Iris pigment epithelial cell (primary cell): Measurements from ENCODE around the gene G3BP2.
"Not testable (repeated sequence)": the region's sequence is repeated elsewhere in the genome, so short reads cannot be mapped to it uniquely, and the experiment has no call there.

Experiments used
- DNase-seq: peaks from one replicate; pipeline ENCODE4 v3.0.0-alpha.2; 2011; ENCODE audit warnings: low read depth

G3BP2 gene

GRCh38 chr4:75683482-75684155 lies 10.4 kb upstream of the G3BP2 start:
- DNase-seq: no peak

GRCh38 chr4:75679876-75680575 lies 6.8 kb upstream of the G3BP2 start:
- no peak for DNase-seq

GRCh38 chr4:75678965-75679364 lies 5.8 kb upstream of the G3BP2 start:
- DNase-seq: no peak

GRCh38 chr4:75678473-75678872 lies 5.3 kb upstream of the G3BP2 start:
- no peak for DNase-seq

- no peak for DNase-seq
Measured at GRCh38 chr4:75675004-75675531, 1.9 kb upstream of the G3BP2 start.

- peak; percentile 24 for DNase-seq
Measured at GRCh38 chr4:75673959-75674328, 733 bp upstream of the G3BP2 start.

GRCh38 chr4:75672461-75673026 lies 667 bp downstream of the G3BP2 start:
- peak; percentile 45 for DNase-seq

- DNase-seq: no peak
Measured at GRCh38 chr4:75671802-75672421, 1.3 kb downstream of the G3BP2 start.

- no peak for DNase-seq
Measured at GRCh38 chr4:75668596-75668995, 4.6 kb downstream of the G3BP2 start.

GRCh38 chr4:75667636-75668035 lies 5.6 kb downstream of the G3BP2 start:
- DNase-seq: not testable (repeated sequence)

GRCh38 chr4:75666299-75666698 lies 6.9 kb downstream of the G3BP2 start:
- no peak for DNase-seq

GRCh38 chr4:75664604-75665003 lies 8.6 kb downstream of the G3BP2 start:
- DNase-seq: not testable (repeated sequence)

GRCh38 chr4:75662626-75663025 lies 10.6 kb downstream of the G3BP2 start:
- no peak for DNase-seq

GRCh38 chr4:75660491-75660890 lies 12.7 kb downstream of the G3BP2 start:
- DNase-seq: no peak

GRCh38 chr4:75659512-75660031 lies 13.6 kb downstream of the G3BP2 start:
- DNase-seq: no peak

GRCh38 chr4:75658876-75659275 lies 14.3 kb downstream of the G3BP2 start:
- peak; percentile 68 for DNase-seq

GRCh38 chr4:75655562-75655961 lies 17.6 kb downstream of the G3BP2 start:
- DNase-seq: no peak

GRCh38 chr4:75654905-75655304 lies 18.3 kb downstream of the G3BP2 start:
- no peak for DNase-seq

GRCh38 chr4:75653845-75654503 lies 19.2 kb downstream of the G3BP2 start:
- no peak for DNase-seq

- no peak for DNase-seq
Measured at GRCh38 chr4:75644095-75644494, 29.1 kb downstream of the G3BP2 start.

GRCh38 chr4:75643651-75644050 lies 29.6 kb downstream of the G3BP2 start:
- DNase-seq: peak; percentile 29

- no peak for DNase-seq
Measured at GRCh38 chr4:75639124-75639695, 34.0 kb downstream of the G3BP2 start.
